GM21723 (cell line): ENCODE measurements around the gene INTS15.

Experiments
- ATAC-seq: cut with Tn5 transposase; IDR thresholded peaks from one replicate; pipeline ENCODE4 v1.9.1; 2021; ENCODE audit warnings: mild to moderate bottlenecking, moderate library complexity; ENCODE audit not compliant: unreplicated experiment

INTS15 gene

DNA sequence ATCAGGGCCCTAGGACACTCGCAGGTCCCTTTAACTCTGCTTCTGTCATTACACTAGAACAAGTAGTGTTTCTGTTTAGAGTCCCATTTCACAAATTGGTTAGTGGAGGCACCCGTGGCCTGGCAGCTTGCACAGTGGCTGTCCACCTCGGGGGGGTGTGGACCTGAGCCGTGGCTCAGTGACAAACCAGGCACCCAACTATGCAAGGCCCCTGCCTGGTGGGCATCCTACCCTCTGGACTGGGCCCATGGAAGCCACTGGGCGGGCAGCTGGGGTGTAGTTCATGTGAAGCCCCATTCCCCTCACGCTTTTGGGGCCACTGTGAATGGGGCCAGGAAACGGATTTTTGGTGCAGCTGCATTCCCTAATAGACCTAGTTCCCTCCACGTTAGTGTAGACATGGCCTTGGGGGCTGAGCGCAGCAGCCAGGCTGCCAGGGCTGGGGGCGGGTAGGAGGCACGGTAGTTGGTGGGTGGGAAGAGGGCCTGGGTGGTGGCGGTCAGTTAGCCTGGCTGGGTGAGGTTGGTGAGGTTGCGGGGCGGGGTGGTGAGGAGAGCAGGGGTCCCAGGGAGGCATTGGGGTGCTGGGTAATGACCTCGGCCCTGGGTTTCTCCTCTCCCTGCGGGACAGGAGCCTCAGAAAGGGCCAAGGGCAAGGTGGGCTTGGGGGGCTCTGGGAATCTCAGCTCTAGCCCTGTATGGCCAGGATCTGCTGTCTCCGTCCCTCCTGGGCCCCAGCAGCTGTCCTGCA, 66.0 kb downstream of the INTS15 start:
- ATAC-seq, result no peak

DNA sequence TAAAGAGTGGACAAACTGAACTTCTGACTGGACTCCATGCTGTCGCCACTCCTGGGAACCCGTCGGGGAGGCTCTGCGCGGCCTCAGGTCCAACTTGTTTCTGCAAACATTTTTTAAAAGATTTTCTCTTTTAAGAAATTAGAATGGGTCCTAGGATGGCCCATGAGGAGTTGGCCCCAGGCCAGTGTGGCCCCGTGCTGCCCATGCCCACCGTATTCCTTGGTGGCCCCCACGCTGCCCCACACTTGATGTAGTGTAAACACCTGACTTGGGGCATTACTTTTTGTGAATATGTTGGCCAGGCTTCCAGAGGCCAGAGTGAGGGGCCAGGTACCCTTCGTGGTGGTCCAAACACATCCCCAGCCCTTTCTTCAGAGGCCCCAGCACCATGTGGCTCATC, 66.6 kb downstream of the INTS15 start:
- no peak for ATAC-seq
